OCI-M2 (cell line): ENCODE measurements around the gene ICE1.
"Not testable (repeated sequence)": the region's sequence is repeated elsewhere in the genome, so short reads cannot be mapped to it uniquely, and the experiment has no call there.

ENCODE experiments used
- DNase-seq: peaks from one replicate; lab custom pipeline; 2025; ENCODE audit not compliant: unreplicated experiment; lab: John Stamatoyannopoulos, UW

The ICE1 gene

GRCh38 chr5:5487585-5488360, 65.3 kb downstream of the ICE1 start:
- DNase-seq = no peak

DNA sequence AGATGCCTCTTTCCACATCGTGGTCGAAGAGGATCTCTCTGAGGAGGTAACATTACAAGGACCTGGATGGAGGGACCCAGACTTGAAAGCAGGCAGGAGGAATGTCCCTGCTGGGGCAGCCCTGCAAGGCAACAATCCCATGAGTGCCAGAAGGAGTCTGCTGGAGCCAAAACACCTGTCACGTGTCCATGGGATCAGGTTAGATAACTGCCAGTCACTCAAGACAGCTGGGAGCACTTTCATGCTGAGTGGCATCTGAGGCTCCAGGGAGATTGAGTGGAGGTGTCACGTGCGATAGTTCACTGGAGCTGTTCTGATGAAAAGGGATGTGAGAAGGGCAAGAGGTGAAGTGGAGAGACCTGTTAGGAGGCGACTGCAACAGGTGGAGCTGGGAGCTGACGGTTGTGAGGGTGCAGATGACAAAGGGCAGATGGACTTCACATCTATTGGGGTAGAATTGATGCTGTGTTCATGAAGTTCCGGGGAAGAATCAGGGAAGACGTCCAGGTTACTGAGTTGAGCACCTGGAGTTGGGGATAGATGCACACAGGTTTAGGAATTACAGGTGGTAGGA, 68.4 kb downstream of the ICE1 start:
- DNase-seq = no peak

GRCh38 chr5:5492087-5492933, 69.8 kb downstream of the ICE1 start:
- no peak for DNase-seq

GRCh38 chr5:5492934-5493271, 70.4 kb downstream of the ICE1 start:
- not testable (repeated sequence) for DNase-seq

DNA sequence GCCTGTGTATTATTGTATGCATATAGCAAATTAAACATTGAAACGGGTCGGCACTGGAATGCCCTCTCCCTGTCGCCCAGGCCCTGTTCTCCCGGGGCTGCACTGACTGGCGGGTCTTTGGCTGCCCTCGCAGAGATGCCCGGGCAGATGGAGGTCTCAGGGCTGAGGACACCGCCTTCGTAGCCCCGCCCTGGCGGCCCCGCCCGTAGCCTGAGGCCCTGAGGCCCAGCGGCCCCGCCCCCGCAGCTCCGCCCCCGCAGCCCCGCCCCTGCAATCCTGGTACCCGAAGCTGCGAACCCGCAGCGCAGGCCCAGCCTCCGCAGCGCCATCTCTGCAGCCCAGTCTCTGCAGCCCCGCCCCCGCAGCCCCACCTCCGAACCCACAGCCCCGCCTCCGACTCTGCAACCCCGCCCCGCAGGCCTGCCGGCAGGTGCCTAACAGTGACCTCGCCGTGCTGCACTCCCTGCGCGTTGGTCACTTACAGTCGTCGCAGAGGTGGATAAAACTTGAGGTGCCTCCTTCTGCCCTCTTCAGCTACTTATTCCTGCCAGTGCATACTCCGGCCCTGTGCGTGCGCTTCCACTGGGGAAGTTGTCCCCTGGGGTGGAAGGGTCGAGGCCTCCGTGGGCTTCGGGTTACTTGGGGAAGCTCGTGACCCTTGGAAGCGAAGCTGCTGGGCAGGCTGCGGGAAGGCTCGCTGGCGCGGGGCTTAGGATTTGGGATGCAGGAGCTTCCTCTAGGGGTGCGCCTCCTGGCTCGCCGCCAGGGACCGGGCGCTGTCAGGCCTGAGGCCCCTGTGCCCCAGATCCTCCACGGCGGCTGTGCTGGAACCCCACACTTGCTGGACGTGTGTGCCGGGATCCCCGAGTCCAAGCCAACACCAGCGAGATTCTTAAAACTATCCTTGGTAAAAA, 72.3 kb downstream of the ICE1 start:
- no peak for DNase-seq

DNA sequence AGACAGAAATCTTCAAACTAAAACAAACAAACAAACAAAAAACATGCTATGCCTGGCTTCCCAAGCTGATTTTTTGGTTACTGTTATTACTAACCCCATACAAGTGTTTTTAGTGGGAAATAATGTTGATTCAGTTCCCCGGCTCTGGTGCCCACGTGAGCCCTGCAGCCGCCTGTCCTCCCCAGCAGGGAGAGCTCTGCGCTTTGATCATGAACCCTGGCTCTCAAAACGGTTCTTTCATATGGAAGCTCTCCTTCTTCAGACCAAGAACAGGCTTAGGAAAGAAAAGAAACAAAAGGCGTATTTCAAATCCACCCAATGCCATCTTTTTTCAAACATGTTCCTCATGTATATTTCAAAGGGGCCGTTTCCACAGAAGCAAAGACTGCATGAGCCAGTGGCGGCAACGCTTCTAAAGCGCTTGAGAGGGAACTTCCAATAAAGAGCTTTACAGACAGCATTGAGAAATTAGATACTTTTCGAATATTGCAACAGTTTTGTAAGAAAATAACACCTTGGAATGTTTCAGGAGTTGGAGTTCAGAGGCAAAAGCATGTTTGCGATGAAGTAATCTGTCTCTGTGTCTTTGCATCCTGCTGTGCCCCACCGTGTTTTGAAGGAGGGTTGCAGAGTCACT, 74.8 kb downstream of the ICE1 start:
- no peak for DNase-seq

DNA sequence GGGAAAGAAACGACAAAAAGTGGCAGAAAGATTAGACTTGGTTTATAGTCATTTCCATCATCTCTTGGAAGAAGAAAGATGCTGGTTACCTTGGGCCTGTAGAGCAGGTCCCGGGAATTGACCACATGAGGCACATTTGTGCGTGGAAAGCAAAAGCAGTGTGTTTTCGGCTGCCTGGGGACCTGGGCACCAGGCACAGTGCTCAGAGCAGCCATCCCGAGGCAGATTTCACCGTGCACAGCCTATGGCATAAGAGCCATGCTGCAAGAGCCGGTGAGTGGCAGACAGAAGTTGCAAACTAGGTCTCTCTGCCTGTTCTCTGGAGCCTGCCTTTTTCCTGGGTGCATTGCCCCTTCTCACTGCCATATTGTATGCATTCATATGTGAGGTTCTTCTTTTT, 77.0 kb downstream of the ICE1 start:
- no peak for DNase-seq

DNA sequence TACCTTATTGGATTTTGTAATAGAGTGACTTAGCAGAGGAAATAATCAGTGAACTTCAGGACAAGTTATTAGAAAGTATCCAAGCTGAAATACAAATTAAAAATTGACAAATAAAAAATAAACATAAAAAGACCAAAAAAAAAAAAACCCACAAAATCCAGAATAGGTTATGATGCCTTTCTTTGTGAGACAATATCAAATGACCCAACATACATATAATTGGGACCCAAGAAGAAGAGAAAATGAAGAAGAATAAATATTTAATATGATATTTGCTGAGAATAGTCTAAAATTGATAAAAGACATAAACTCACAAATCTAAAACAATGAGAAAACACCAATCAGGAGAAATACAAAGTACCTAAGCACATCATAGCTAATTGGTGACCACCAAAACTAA, 81.8 kb downstream of the ICE1 start:
- no peak for DNase-seq

DNA sequence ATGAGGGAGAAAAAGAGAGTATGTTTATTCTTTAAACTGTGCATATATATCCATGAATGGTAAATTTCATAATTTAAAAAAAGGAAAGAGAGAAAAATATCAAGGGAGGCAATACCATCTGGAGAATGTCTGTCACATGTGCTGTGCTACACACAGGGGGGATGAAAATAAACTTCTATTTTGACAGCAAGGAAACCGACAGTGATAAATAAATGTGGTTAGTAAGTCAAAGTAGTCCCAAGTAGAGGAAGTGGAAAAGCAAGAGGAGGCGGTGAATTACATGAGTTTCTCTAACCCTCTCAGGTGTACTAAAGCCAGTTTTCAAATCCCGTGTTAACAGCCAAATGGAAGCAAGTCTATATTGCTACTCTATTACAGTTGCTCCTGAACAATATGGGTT, 83.3 kb downstream of the ICE1 start:
- no peak for DNase-seq

DNA sequence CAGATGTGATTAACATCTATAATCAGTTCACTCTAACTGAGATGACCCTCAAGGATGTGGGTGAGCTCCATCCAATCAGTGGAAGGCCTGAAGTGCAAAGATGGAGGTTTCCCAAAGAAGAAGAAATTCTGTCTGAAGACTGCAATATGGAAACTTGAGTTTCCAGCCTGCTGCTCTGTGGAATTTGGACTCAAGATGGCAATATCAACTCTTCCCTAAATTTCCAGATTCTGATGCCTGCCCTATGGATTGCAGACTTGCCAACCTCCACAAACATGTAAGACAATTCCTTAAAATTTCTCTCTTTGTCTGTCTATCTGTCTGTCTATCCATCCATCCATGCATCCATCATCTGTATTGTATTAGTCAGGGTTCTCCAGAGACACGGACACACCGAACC, 85.9 kb downstream of the ICE1 start:
- DNase-seq = no peak

- no peak for DNase-seq
These were observed 89.5 kb downstream of the ICE1 start for GRCh38 chr5:5511904-5512416.

GRCh38 chr5:5512543-5512942, 90.1 kb downstream of the ICE1 start:
- DNase-seq = no peak

DNA sequence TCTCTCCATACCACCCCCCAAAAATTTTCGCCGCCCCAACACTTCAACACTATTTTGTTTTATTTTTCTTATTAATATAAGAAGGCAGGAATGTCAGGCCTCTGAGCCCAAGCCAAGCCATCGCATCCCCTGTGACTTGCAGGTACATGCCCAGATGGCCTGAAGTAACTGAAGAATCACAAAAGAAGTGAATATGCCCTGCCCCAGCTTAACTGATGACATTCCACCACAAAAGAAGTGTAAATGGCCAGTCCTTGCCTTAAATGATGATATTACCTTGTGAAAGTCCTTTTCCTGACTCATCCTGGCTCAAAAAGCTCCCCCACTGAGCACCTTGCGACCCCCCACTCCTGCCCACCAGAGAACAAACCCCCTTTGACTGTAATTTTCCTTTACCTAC, 98.1 kb downstream of the ICE1 start:
- DNase-seq = not testable (repeated sequence)

DNA sequence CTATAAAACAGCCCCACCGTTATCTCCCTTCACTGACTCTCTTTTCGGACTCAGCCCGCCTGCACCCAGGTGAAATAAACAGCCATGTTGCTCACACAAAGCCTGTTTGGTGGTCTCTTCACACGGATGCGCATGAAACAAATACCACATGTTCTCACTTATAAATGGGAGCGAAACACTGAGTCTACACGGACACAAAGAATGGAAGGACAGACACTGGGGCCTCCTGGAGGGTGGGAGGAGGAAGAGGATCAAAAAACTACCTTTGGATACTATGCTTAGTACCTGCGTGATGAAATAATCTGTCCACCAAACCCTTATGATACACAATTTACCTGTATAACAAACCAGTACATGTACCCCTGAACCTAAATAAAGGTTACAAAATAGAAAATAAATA, 98.6 kb downstream of the ICE1 start:
- no peak for DNase-seq

- no peak for DNase-seq
These were observed 99.0 kb downstream of the ICE1 start for GRCh38 chr5:5521478-5521877.

DNA sequence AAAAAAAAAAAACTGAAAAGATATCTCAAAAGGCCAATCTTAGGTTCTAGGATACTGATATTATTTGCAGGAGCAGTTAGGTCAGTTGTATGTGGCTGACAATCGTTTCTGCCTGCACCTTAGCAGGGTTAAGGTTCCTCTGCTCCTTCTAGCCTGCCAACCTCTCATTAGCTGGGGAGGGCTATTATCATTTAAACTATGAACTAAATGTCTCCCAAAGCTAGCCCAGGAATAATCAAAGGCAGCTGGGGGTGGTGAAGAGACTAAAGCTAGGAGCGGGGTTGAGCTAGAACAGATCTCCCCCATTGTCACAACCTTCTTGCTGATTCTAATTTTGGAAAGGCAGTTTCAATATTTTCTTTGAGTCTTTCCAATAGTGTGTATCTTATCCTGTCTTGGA, 99.9 kb downstream of the ICE1 start:
- no peak for DNase-seq

DNA sequence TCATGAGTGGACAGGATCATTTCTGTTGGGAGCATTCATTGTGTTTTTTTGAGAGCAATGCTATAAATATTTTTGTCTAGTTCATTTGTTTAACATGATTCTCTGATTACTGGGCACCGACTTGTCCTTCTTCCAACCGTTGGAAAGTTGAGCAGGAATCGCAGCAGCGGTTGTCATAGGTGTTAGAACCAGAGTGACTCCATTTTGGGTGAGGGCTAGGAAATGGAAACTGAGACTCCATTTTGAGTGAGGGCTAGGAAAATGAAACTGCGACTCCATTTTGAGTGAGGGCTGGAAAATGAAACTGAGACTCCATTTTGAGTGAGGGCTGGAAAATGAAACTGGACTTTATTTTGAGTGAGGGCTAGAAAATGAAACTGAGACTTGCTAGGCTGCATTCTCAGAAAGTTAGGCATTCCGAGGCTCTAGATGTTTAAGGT, 100.6 kb downstream of the ICE1 start:
- DNase-seq = no peak

GRCh38 chr5:5524327-5524726, 101.8 kb downstream of the ICE1 start:
- DNase-seq = no peak

- no peak for DNase-seq
These were observed 108.9 kb downstream of the ICE1 start for GRCh38 chr5:5531371-5531770.

- DNase-seq = no peak
These were observed 110.0 kb downstream of the ICE1 start for GRCh38 chr5:5532306-5533076.
